ENCODE measurements around the gene ELFN1. TPM values are rescaled to one million over a fixed set of nuclear protein-coding genes. Genes with fewer than 3 reads are reported as not detected.

ELFN1 gene
- under 1 TPM; 0.12 to 0.40 TPM for total RNA-seq

GRCh38 chr7:1669954-1670893 lies at the start of gene ELFN1:
ELFN1 (plus strand) TSS chr7:1670277; CDS start chr7:1744597, 74,320 bp downstream.
- H3K9ac ChIP-seq (ENCODE audit: low read depth in 2 of 2, low read length in 2 of 2): no peak within 1 kb of the TSS
- H3K27ac ChIP-seq: no peak within 1 kb of the TSS
- DNase-seq: no peak
- no peaks in the 10 kb centered on the region for H3K36me3 ChIP-seq
- H3K4me3 ChIP-seq: peak within 1 kb of the TSS; percentile 5
- no peak for TF ChIP-seq CTCF (IDR thresholded peaks at IDR 0.05)
- no peaks in the 10 kb centered on the region for H3K9me3 ChIP-seq
- peaks cover 67% of the 10 kb centered on the region for H3K27me3 ChIP-seq
- intact Hi-C loops (cut with DNase I): no loop called here
- peaks cover 11% of the 10 kb centered on the region for H3K4me1 ChIP-seq

- Histone ChIP-seq H3K27ac (no peak overlapping the region), H3K27me3 (no peaks in the 10 kb centered on the region), H3K36me3 (no peaks in the 10 kb centered on the region), H3K4me1 (no peaks in the 10 kb centered on the region), H3K4me3 (no peak overlapping the region), H3K9ac (ENCODE audit: low read depth in 2 of 2, low read length in 2 of 2) (no peak overlapping the region), H3K9me3 (no peaks in the 10 kb centered on the region)
- no peak for DNase-seq
- no peak for TF ChIP-seq CTCF (IDR thresholded peaks at IDR 0.05)
- intact Hi-C loops (cut with DNase I): no loop called here
Observed at GRCh38 chr7:1620835-1621234, 49.2 kb upstream of the ELFN1 start.

GRCh38 chr7:1621718-1622117 lies 48.4 kb upstream of the ELFN1 start:
- Histone ChIP-seq H3K4me1 (no peaks in the 10 kb centered on the region), H3K9me3 (no peaks in the 10 kb centered on the region), H3K9ac (ENCODE audit: low read depth in 2 of 2, low read length in 2 of 2) (no peak overlapping the region), H3K27ac (no peak overlapping the region), H3K36me3 (no peaks in the 10 kb centered on the region), H3K27me3 (no peaks in the 10 kb centered on the region), H3K4me3 (no peak overlapping the region)
- TF ChIP-seq CTCF (IDR thresholded peaks at IDR 0.05): no peak
- no peak for DNase-seq
- intact Hi-C loops (cut with DNase I): no loop called here

GRCh38 chr7:1622441-1622840 lies 47.6 kb upstream of the ELFN1 start:
- Histone ChIP-seq H3K4me3 (no peak overlapping the region), H3K4me1 (no peaks in the 10 kb centered on the region), H3K9ac (ENCODE audit: low read depth in 2 of 2, low read length in 2 of 2) (no peak overlapping the region), H3K27ac (no peak overlapping the region), H3K36me3 (no peaks in the 10 kb centered on the region), H3K27me3 (no peaks in the 10 kb centered on the region), H3K9me3 (no peaks in the 10 kb centered on the region)
- no peak for DNase-seq
- no peak for TF ChIP-seq CTCF (IDR thresholded peaks at IDR 0.05)
- intact Hi-C loops (cut with DNase I): no loop called here

GRCh38 chr7:1623810-1624209 lies 46.3 kb upstream of the ELFN1 start:
- no peak overlapping the region for H3K4me3 ChIP-seq
- TF ChIP-seq CTCF (IDR thresholded peaks at IDR 0.05): no peak
- intact Hi-C loops (cut with DNase I): no loop called here

More at GRCh38 chr7:1623810-1624209, 46.3 kb upstream of the ELFN1 start:
- Histone ChIP-seq H3K9ac (ENCODE audit: low read depth in 2 of 2, low read length in 2 of 2) (no peak overlapping the region), H3K27ac (no peak overlapping the region), H3K4me1 (no peaks in the 10 kb centered on the region), H3K36me3 (no peaks in the 10 kb centered on the region), H3K9me3 (no peaks in the 10 kb centered on the region), H3K27me3 (no peaks in the 10 kb centered on the region)
- no peak for DNase-seq

All from colonic mucosa (tissue), 4 donors.